ENCODE measurements around the gene KLRC4. TPM values are rescaled to one million over a fixed set of nuclear protein-coding genes. Genes with fewer than 3 reads are reported as not detected.
"Not testable (repeated sequence)": the region's sequence is repeated elsewhere in the genome, so short reads cannot be mapped to it uniquely, and the experiment has no call there.

Gene KLRC4
- total RNA-seq, 2 donors from 2014 or later = not detected

- Histone ChIP-seq H3K9ac (ENCODE audit: extremely low read depth, low read length, poor library complexity, severe bottlenecking) (no peak overlapping the region), H3K27me3 (ENCODE audit: control insufficient read depth, insufficient read depth, low read length, poor library complexity, severe bottlenecking) (no peaks in the 10 kb centered on the region), H3K27ac (ENCODE audit: low read depth, low read length) (no peak overlapping the region), H3K9me3 (ENCODE audit: control insufficient read depth, low read length) (no peaks in the 10 kb centered on the region), H3K4me1 (ENCODE audit: control insufficient read depth, insufficient read depth, low read length) (peaks cover 5% of the 10 kb centered on the region), H3K4me3 (ENCODE audit: low read length) (no peak overlapping the region), H3K36me3 (ENCODE audit: control insufficient read depth, insufficient read depth, low read length) (no peaks in the 10 kb centered on the region)
- 95% methylated on average over 3 of the region's 3 CpGs; no CpG with 5 or more reads in 1 of the 2 experiments for WGBS, 2 experiments (ENCODE audit: insufficient coverage in 1 of 2, insufficient read length in 1 of 2)
- Mint-ChIP-seq H3K27me3 (ENCODE audit: insufficient read depth) (no peaks in the 10 kb centered on the region), H3K4me3 (no peak overlapping the region), H3K27ac (no peak overlapping the region), H3K36me3 (ENCODE audit: low read depth) (peaks cover 10% of the 10 kb centered on the region), H3K9me3 (no peaks in the 10 kb centered on the region), H3K4me1 (peaks cover 26% of the 10 kb centered on the region)
- no peak for DNase-seq
- TF ChIP-seq CTCF (conservative IDR thresholded peaks at IDR 0.05) = no peak
These were observed 34.9 kb downstream of the KLRC4 start for GRCh38 chr12:10374624-10375018.

GRCh38 chr12:10372559-10372958 is 37.0 kb downstream of the KLRC4 start:
- H3K27ac Mint-ChIP-seq = no peak overlapping the region

GRCh38 chr12:10371893-10372535 is 37.5 kb downstream of the KLRC4 start:
- DNase-seq; H3K4me1 ChIP-seq (ENCODE audit: control insufficient read depth, insufficient read depth, low read length); H3K9ac ChIP-seq (ENCODE audit: extremely low read depth, low read length, poor library complexity, severe bottlenecking); H3K27me3 ChIP-seq (ENCODE audit: control insufficient read depth, insufficient read depth, low read length, poor library complexity, severe bottlenecking); H3K27ac ChIP-seq (ENCODE audit: low read depth, low read length); H3K27ac Mint-ChIP-seq; H3K4me3 Mint-ChIP-seq; H3K4me3 ChIP-seq (ENCODE audit: low read length); H3K27me3 Mint-ChIP-seq (ENCODE audit: insufficient read depth); H3K36me3 ChIP-seq (ENCODE audit: control insufficient read depth, insufficient read depth, low read length): not testable (repeated sequence)
- 95 to 97% methylated on average over 6 of the region's 6 CpGs for WGBS, 2 experiments (ENCODE audit: insufficient coverage in 1 of 2, insufficient read length in 1 of 2)
- peaks cover 12% of the 10 kb centered on the region for H3K9me3 ChIP-seq (ENCODE audit: control insufficient read depth, low read length)
- Mint-ChIP-seq H3K9me3 (peaks cover 19% of the 10 kb centered on the region), H3K4me1 (peaks cover 27% of the 10 kb centered on the region), H3K36me3 (ENCODE audit: low read depth) (peaks cover 28% of the 10 kb centered on the region)

More at GRCh38 chr12:10372559-10372958, 37.0 kb downstream of the KLRC4 start:
- H3K27me3 Mint-ChIP-seq (ENCODE audit: insufficient read depth) = no peaks in the 10 kb centered on the region
- peak; percentile 41 for DNase-seq
- Histone ChIP-seq H3K4me1 (ENCODE audit: control insufficient read depth, insufficient read depth, low read length) (peaks cover 5% of the 10 kb centered on the region), H3K9ac (ENCODE audit: extremely low read depth, low read length, poor library complexity, severe bottlenecking) (no peak overlapping the region), H3K9me3 (ENCODE audit: control insufficient read depth, low read length) (peaks cover 9% of the 10 kb centered on the region), H3K36me3 (ENCODE audit: control insufficient read depth, insufficient read depth, low read length) (no peaks in the 10 kb centered on the region), H3K4me3 (ENCODE audit: low read length) (no peak overlapping the region), H3K27ac (ENCODE audit: low read depth, low read length) (no peak overlapping the region), H3K27me3 (ENCODE audit: control insufficient read depth, insufficient read depth, low read length, poor library complexity, severe bottlenecking) (no peaks in the 10 kb centered on the region)
- TF ChIP-seq CTCF (conservative IDR thresholded peaks at IDR 0.05) = no peak
- no peak overlapping the region for H3K4me3 Mint-ChIP-seq
- peaks cover 13% of the 10 kb centered on the region for H3K9me3 Mint-ChIP-seq
- 68% methylated on average over 1 of the region's 1 CpG; no CpG with 5 or more reads in 1 of the 2 experiments for WGBS, 2 experiments (ENCODE audit: insufficient coverage in 1 of 2, insufficient read length in 1 of 2)
- H3K36me3 Mint-ChIP-seq (ENCODE audit: low read depth) = peaks cover 22% of the 10 kb centered on the region
- peaks cover 27% of the 10 kb centered on the region for H3K4me1 Mint-ChIP-seq
